ENCODE results near the gene HOMER3. TPM values are rescaled to one million over a fixed set of nuclear protein-coding genes. Genes with fewer than 3 reads are reported as not detected.

The HOMER3 gene
- total and polyA plus RNA-seq, 4 donors, result 22.0 to 40.2 (median 24.2) TPM

DNA sequence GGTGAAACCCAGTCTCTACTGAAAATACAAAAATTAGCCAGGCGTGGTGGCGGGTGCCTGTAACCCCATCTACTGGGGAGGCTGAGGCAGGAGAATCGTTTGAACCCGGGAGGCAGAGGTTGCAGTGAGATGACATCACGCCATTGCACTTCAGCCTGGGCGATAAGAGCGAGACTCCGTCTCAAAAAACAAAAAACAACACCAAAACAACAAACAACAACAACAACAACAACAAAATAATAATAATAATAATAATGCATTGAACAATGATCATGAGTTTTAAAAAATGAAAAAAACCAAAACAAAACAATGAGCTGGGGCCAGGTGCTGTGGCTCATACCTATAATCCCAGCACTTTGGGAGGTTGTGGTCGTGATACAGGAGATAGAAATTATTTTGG lies 23.1 kb upstream of the HOMER3 start:
- Histone ChIP-seq H3K36me3 (ENCODE audit: control insufficient read depth in 4 of 4, insufficient read depth in 4 of 4, low read length in 4 of 4) (no peaks in the 10 kb centered on the region), H3K27me3 (ENCODE audit: control insufficient read depth in 3 of 3, insufficient read depth in 3 of 3, low read length in 2 of 3) (peaks cover 0 to 5% (median 0%) of the 10 kb centered on the region in 3 donors), H3K9ac (ENCODE audit: insufficient read depth in 1 of 2, low read length in 2 of 2) (no peak overlapping the region), H3K4me1 (ENCODE audit: control insufficient read depth in 5 of 5, insufficient read depth in 5 of 5, low read length in 5 of 5) (no peaks in the 10 kb centered on the region), H3K4me3 (no peak overlapping the region), H3K27ac (ENCODE audit: low read depth in 1 of 2, low read length in 1 of 2) (no peak overlapping the region), H3K9me3 (ENCODE audit: control insufficient read depth in 4 of 4, insufficient read depth in 3 of 4, low read length in 3 of 4) (no peaks in the 10 kb centered on the region)
- ATAC-seq (ENCODE audit: insufficient read depth, low FRiP score) (no peak), DNase-seq (no peak)
- 94 to 95% methylated on average over 9 of the region's 9 CpGs for WGBS, 2 donors
- TF ChIP-seq, protein P1, sequence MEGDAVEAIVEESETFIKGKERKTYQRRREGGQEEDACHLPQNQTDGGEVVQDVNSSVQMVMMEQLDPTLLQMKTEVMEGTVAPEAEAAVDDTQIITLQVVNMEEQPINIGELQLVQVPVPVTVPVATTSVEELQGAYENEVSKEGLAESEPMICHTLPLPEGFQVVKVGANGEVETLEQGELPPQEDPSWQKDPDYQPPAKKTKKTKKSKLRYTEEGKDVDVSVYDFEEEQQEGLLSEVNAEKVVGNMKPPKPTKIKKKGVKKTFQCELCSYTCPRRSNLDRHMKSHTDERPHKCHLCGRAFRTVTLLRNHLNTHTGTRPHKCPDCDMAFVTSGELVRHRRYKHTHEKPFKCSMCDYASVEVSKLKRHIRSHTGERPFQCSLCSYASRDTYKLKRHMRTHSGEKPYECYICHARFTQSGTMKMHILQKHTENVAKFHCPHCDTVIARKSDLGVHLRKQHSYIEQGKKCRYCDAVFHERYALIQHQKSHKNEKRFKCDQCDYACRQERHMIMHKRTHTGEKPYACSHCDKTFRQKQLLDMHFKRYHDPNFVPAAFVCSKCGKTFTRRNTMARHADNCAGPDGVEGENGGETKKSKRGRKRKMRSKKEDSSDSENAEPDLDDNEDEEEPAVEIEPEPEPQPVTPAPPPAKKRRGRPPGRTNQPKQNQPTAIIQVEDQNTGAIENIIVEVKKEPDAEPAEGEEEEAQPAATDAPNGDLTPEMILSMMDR (IDR thresholded peaks at IDR 0.05; ENCODE audit: control extremely low read depth, extremely low read depth), result no peak

DNA sequence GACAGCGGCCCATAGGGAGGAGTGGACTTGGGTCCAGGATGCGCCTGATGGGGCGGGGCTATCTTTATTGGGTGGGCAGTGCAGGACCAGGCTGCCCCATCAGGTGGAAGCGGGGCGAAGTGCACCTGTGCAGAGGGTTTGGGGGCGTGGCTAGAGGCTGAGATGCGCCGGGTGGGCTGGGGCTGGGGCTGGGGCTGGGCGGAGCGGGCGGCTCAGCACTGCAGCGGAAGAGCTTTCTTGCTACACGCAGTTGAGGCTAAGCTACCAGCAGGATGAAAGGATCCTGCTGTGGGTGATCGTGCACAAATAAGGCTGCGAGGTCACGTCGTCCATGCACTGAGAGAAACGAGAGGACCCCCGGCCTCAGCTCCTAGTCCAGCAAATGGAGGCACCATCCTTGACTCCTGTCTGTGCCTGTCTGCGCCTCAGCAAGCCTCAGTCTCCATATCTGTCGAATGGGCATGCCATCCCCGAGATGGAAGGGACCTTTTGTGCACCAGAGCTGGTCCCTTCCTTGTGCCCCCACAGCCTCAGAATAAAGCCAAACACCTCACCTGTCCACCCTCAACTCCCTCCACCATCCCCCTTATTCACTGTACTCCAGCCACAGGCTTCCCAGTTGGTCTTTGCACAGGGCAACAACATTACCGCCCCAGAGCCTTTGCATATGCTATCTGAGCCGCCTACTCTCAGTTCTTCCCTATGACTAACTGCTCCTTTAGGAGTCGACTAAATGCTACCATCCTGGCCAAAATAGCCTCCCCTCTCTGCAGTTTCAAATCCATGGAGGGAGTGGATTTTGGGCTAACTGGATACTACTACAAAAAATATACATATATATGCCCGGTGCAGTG lies 21.0 kb upstream of the HOMER3 start:
- DNase-seq (no peak), ATAC-seq (ENCODE audit: insufficient read depth, low FRiP score) (no peak)
- TF ChIP-seq, protein P1 (IDR thresholded peaks at IDR 0.05; ENCODE audit: control extremely low read depth, extremely low read depth), result no peak
- Histone ChIP-seq H3K27ac (ENCODE audit: low read depth in 1 of 2, low read length in 1 of 2) (no peak overlapping the region), H3K27me3 (ENCODE audit: control insufficient read depth in 3 of 3, insufficient read depth in 3 of 3, low read length in 2 of 3) (peaks cover 0 to 5% (median 0%) of the 10 kb centered on the region in 3 donors), H3K4me3 (no peak overlapping the region), H3K9ac (ENCODE audit: insufficient read depth in 1 of 2, low read length in 2 of 2) (no peak overlapping the region), H3K9me3 (ENCODE audit: control insufficient read depth in 4 of 4, insufficient read depth in 3 of 4, low read length in 3 of 4) (no peaks in the 10 kb centered on the region), H3K36me3 (ENCODE audit: control insufficient read depth in 4 of 4, insufficient read depth in 4 of 4, low read length in 4 of 4) (no peaks in the 10 kb centered on the region), H3K4me1 (ENCODE audit: control insufficient read depth in 5 of 5, insufficient read depth in 5 of 5, low read length in 5 of 5) (no peaks in the 10 kb centered on the region)
- 30 to 32% methylated on average over 23 to 26 of the region's 26 CpGs for WGBS, 2 donors

DNA sequence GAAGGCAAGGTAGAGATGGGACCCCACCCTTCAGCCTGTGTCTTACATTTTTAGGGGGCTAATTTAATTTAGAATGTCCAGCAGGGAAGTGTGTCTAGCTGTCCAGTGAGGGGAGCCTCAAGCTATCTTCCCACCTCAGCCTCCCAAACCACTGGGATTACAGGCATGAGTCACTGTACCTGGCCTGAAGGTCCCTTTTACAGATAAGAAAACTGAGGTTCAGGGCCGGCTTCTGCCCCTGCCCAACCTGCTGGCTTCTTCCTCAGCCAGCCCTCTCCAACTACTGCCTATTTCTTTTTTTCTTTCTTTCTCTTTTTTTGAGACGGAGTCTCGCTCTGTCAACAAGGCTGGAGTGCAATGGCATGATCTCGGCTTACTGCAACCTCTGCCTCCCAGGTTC lies 19.4 kb upstream of the HOMER3 start:
- Histone ChIP-seq H3K4me1 (ENCODE audit: control insufficient read depth in 5 of 5, insufficient read depth in 5 of 5, low read length in 5 of 5) (no peaks in the 10 kb centered on the region), H3K4me3 (no peak overlapping the region), H3K9ac (ENCODE audit: insufficient read depth in 1 of 2, low read length in 2 of 2) (no peak overlapping the region), H3K36me3 (ENCODE audit: control insufficient read depth in 4 of 4, insufficient read depth in 4 of 4, low read length in 4 of 4) (no peaks in the 10 kb centered on the region), H3K9me3 (ENCODE audit: control insufficient read depth in 4 of 4, insufficient read depth in 3 of 4, low read length in 3 of 4) (no peaks in the 10 kb centered on the region), H3K27me3 (ENCODE audit: control insufficient read depth in 3 of 3, insufficient read depth in 3 of 3, low read length in 2 of 3) (peaks cover 0 to 5% (median 0%) of the 10 kb centered on the region in 3 donors), H3K27ac (ENCODE audit: low read depth in 1 of 2, low read length in 1 of 2) (no peak overlapping the region)
- ATAC-seq (ENCODE audit: insufficient read depth, low FRiP score) (no peak), DNase-seq (no peak)
- TF ChIP-seq, protein P1 (IDR thresholded peaks at IDR 0.05; ENCODE audit: control extremely low read depth, extremely low read depth), result no peak
- WGBS, 2 donors, result 89 to 91% methylated on average over 4 of the region's 4 CpGs

All from lung (tissue), 12 donors.